A204.1 (cell line): ENCODE results near the gene AMER2.

Experiments
- FAIRE-seq: peaks from 2 replicates; lab custom pipeline; 2012; peaks lifted over from hg19 to GRCh38; lab: Jason Lieb, UNC

AMER2 gene

DNA sequence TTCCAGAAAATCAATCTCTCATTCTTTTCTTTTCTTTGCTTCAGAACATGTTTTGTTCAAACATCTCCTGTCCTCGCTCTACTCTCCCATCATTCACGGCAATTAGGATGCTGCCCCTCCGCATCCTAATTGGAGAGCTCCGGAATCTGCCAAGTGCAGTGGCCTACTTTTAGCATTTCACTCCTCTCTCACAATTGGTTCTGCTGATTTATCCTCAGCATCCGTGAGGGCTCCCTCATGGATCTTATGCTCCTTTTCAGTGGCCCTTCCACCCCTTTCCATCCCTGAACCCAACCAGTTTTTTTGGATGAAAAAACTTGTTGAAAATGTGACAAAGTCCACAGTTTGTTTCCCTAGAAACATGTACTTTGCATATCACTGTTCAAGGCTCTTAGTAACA, 22.4 kb downstream of the AMER2 start:
- no peak for FAIRE-seq

DNA sequence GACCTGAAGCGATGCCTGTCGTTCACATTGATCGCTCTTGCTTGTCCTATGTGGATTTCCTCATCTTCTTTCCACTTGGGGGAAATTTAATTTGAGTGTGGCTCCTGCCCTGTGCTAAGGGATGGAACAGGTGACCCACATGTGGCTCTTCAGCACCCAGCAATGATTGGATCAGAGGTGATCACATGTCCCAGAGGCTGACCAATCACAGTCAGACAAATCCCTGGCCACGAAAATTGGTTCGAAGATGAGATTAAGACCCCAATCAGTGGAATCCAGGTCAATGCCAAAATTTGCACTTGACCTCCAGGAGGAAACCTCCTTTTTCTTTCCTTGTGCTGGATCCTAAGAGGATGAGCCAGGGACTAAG, 23.7 kb downstream of the AMER2 start:
- no peak for FAIRE-seq

DNA sequence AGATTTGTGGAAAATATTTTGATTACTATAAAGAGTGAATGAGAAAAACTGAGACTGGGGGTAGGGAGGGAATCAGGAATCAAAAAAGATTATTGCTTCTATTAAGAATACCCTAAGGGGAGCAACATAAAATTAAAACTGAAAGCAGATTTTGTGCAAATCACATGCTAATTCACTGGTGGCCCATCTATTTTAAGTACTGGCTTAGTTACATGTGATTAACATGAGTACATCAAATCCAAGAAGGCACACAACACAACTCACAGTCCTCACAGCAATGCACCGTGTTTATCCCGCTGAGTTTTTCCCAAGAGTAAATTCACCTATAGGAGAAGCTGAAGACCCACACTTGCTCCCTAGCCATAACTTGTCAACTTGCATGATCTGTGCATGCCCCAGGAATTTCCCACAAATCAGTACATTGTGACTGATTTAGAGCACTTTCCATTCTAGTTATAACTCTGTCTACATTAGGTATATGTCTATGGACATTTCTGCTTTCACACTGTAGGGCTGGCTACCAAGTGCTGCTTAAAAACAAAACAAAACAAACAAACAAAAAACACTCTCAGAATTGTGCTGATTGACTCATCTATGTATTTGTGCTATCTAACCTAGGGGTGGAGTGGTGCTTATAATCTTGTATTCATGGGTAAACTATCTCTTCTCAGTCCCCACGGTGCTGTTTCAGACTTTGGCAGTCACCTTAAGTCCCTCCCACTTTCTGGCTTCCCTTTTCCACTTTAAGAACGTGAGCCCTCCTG, 24.3 kb downstream of the AMER2 start:
- FAIRE-seq: no peak

DNA sequence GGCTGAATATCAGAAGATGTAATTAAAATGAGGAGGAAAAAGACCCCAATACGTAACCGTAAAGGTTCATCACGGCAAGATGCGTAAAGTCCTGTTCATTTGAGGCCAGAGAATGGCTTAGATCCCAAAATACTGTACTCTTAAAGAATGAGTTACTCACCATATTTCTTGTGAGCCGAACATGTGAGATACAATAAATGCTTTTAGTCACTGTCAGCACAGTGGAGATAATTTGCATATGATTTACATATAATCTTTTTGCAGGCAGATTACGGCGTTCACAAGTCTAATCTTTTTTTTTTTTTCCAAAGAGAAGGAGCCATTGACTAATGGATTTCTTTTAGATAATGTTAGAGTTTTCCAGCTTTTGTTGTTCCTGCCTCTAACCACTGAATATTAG, 28.4 kb downstream of the AMER2 start:
- FAIRE-seq: no peak

DNA sequence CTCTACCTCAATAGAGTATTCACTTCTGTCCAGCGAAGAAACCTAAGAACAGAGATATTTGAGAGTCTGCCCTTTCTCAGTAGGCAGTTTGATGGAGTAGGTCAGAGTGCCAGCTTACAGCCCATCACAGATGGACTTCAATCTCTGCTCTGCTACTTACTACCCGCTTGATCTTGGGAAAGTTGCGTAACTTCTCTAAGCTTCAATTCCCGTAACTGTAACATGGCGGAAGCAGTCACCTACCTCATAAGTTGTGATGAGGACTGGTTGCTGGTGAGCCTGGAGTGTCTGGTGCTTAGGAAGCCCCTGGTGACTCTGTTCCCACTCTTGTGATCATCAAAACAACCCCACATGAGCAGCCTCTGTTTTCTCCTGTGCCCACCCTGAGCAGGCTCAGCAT, 31.0 kb downstream of the AMER2 start:
- FAIRE-seq: no peak

DNA sequence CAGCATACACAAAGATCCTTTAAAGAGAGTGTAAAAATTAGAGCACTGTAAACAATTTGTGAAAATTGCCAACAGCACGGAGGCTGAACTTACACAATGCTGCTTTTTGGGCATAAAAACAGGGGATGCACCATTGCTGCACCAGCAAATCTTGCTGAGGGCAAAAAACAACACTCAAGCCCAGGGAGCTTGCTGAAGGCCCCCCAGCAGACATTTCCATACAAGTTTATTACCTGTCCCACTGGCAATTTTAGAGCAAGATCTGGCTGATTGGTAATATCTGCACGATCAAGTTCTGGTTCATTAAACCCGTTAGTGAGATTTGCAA, 34.3 kb downstream of the AMER2 start:
- FAIRE-seq: no peak

DNA sequence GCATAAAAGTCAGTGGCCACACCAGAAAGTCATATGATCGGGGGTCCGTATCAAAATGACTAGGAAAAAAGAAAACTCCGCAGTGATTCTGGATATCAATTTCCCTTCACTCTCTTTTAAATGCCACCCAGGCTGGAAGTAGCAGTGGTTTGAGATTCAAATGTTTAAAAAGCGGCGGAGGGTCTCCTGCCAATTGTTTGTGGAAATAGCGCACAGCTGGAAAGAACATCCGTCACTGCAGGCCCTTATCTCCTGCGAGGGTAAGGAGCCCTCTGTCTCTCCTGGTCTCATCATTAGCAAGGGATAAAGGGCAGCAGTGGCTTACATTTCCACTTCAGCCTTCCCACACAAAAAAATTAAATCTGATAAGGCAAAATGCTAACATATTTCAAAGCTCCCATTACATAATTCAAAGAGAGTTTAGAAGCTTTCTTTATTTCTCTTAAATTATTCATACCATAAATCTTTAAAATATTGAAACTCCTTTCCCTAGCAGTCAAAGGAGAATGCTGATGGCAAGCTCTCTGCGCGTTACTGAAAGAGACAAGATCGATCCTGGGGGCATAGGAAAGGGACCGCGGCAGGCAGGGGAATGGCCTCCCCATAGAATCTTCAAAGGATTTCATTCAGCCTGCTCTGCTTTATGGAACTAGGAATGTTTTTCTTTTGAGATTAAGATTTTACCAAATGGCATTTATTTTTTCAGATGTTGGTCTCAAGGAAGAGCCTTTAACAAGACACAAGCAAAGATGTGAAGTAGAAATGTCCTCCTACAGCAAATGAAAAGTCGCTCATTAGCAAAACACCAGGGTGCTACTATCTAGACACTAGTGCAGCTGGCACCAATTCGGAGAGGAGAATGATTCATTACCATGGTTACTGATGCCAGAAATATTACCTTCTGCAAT, 35.0 kb downstream of the AMER2 start:
- no peak for FAIRE-seq

DNA sequence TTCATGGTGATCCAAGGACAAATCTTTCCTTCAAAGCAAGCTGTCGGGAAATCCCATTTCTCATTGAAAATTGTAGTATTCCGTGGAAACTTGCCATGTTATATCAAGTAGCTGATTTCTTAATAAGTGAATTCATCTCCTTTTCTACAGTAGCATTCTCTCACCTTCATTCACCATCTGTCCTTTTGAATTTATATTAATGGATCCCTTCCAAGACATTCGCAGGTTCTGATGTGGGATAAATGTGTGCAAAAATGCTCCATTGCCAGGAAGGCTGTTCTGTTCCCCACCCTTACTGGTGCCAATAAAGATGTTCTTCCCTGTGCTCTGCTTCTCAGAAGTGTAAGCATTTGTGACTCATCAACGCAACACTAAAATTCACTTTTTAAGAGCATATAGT, 36.2 kb downstream of the AMER2 start:
- no peak for FAIRE-seq

DNA sequence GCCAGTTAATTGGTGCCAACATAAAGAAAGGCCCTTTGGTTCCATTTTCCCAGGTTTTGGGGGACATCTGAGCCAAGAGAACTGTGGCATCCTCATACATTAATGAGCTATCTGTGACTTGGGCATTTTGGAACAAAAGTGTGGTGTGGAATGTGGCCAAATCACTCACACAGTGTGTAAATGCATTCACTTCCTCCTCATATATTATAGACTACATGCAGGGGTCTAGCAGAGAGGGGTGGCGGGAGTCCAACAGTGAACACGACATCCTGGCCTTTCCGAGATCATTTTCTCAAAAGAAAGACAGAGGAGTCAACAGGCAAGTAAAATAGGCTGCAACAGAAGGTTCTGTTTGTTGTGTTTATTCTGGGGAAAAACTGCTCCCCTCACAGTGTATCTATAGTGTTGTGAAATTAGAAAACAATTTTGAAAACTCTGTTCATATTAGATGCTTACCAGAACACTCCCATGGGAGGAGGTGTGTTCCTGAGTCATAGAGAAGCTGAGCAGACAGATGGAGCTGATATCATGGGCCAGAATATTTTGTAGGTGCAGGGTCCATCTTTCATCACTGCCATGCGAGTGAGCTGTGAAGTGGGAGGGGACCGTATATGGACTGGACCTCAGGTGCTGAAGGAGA, 39.2 kb downstream of the AMER2 start:
- FAIRE-seq: no peak

DNA sequence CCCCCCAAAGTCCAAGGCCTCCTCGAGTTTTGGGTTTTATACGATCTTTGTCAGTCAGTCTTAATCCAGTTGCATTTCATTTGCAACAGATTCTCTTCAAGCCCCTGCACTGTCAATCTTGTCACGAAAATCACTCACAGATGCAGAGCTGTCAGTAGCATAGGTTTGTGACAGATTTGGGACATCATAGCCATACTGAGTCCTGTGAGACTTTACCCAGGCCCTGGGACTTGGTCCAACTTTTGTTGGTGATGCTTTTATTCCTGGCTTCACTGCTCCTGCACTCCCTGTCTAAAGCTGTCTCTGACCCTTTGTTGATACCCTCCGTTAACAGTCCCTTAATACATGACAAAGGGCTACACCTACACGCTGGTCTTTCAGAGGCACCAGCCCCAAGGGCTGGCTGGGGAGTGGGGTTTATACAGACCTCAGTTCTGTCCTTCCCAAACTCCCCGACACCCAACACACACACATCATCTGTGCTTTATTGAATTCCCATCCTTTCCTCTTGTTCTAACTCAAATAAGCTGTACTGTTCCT, 40.1 kb downstream of the AMER2 start:
- FAIRE-seq: no peak

DNA sequence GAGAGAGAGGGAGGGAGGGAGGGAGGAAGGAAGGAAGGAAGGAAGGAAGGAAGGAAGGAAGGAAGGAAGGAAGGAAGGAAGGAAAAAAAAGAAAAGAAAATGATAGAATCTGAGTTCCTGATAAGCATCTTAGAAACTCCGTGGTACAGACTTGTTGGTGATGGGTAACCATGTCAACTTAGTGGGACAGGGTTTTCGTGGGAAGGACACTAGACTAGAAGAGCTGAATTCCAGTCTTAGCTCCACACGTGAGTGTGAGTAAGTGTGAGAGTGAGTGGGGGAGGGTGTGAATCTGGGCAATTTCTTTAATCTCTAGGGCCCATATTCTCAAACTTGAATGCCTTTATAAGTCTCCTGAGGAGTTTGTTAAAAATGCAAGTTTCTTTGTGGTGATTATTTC, 41.1 kb downstream of the AMER2 start:
- no peak for FAIRE-seq

DNA sequence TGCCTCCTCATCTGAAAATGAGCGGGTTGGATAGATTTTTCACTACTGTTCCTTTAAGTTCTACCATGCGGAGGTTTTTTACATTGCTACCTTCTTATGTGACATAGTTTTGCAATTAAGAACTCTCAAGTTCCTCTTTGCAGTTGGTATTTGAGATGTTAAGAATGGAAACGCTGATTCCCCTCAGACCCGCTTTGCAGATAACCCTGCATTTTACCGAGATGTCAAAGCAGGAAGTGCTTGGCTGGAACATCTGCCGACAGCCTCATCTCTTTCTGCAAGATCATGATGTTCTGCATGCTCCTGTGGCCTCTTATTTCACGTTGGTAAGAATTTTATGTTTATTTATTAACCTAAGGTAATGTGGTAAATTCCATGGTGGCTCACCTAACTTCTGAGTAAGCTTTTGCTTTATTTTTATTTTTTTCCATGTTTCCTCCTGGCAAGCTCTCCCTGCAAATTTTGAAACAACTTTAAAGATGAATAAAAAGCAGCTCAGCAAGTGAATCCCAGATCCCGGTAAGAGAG, 53.6 kb downstream of the AMER2 start:
- no peak for FAIRE-seq

DNA sequence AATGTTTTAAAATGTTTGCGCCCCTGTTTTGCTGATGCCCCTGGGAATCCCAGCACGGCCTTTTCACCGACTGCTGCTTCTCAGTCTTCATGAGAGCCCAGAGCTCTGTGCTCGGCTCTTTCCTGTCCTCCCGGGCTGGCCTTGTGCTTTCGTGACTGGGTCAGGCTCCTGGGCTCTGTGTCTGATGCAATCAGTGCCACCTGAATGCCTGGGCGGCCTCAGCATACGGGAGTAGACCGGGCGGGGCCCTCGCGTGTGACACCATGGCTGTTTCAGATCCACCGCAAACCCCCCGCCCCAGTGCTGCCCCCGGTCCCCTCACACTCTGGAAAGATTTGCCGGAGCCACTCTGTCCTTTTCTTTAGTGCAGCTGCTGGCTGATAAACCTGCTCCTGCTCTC, 54.8 kb downstream of the AMER2 start:
- no peak for FAIRE-seq

DNA sequence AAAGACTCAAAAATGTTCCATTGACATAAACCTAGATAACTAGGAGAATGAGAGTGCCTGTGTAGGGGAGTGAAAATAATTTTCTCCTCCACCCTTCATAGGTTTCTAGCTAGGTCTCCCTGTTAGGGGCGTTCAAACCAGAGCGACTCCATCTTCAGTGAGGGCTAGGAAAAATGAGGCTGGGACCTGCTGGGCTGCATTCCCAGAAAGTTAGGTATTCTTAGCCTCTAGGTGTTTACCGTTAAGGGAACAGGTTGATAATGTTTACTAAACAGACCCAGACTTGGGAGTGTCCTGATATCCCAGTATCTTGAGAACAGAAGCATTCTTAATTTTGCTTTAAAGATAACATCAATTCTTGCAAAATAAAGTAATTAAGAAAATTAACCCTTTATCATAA, 56.0 kb downstream of the AMER2 start:
- FAIRE-seq: no peak

DNA sequence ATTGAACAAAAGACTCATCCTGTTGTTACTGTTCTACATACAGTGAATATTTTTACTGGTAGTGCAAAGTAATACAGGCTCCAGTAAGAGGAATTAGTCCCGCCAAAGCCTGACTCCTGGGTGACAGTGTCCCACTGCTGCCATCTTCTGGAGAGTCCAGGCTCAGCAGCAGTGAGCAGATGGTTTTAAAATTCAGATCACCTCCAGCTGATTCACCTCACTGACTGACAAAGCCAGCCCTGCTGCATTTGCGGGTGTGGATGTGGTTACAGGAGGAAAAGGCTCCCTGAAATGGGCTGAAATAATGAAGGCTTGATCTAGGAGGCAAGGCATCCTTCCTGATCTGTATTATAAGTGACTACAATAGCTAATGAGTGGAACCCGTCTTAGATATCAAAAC, 57.9 kb downstream of the AMER2 start:
- peak; percentile 89 for FAIRE-seq

DNA sequence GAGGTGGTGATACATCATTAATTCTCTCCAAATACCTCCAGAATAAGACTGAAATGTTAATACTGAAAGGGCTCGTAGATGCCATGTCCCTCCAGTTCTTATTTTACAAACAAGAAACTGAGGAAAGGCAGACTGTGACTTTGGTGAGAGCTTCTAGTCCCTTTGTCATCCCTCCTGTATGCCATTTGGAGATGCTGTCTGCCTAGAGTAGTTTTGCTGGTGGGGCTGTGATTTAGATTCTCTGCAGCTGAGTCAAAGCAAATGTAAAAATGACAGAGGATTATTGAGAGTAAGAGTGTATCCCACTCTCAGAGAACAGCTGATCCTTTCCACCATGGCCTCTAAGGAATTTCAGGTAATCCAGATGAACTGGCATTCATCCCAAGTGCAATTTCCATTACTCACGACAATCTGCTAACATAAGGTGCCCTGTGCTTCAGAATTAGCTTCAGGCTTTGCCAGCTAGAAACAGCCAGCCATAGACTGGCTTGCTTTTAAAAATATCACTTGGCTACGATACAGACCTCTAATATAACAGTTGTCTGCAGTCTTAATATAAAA, 59.3 kb downstream of the AMER2 start:
- FAIRE-seq: no peak
